H9 (cell line): ENCODE data around the gene CRYGC. TPM values are rescaled to one million over a fixed set of nuclear protein-coding genes. Genes with fewer than 3 reads are reported as not detected.

Source experiments
- DNase-seq: peaks from one replicate; pipeline ENCODE4 v3.0.0-alpha.2; 2017
- H2AFZ ChIP-seq: one replicate; pipeline ENCODE4 v1.6.1; 2013; ENCODE audit warnings: mild to moderate bottlenecking, low read length, control low read depth, moderate library complexity
- H2AK5ac ChIP-seq: 2 replicates; pipeline ENCODE4 v1.6.1; 2013; ENCODE audit warnings: low read length, control low read depth, mixed read lengths; ENCODE audit not compliant: insufficient read length
- H2BK120ac ChIP-seq: one replicate; pipeline ENCODE4 v1.6.1; 2013; ENCODE audit warnings: low read depth, mild to moderate bottlenecking, low read length, control low read depth, inconsistent platforms; ENCODE audit not compliant: poor library complexity, severe bottlenecking
- H2BK12ac ChIP-seq: 2 replicates; pipeline ENCODE4 v1.6.1; 2013; ENCODE audit warnings: low read length, control low read depth, mixed read lengths, low read depth; ENCODE audit not compliant: insufficient read length
- H2BK15ac ChIP-seq: 2 replicates; pipeline ENCODE4 v1.6.1; 2013; ENCODE audit warnings: low read depth, low read length, control low read depth
- H2BK20ac ChIP-seq: one replicate; pipeline ENCODE4 v1.6.1; 2013; ENCODE audit warnings: low read depth, mild to moderate bottlenecking, low read length, control low read depth, inconsistent platforms; ENCODE audit not compliant: poor library complexity, severe bottlenecking
- H2BK5ac ChIP-seq: 2 replicates; pipeline ENCODE4 v1.6.1; 2013; ENCODE audit warnings: low read length, control low read depth, mixed read lengths; ENCODE audit not compliant: insufficient read length
- H3K14ac ChIP-seq: 2 replicates; pipeline ENCODE4 v1.6.1; 2013; ENCODE audit warnings: low read length, control low read depth; ENCODE audit not compliant: insufficient read depth
- H3K18ac ChIP-seq: 2 replicates; pipeline ENCODE4 v1.6.1; 2013; ENCODE audit warnings: low read depth, mild to moderate bottlenecking, mixed read lengths, low read length, control low read depth; ENCODE audit not compliant: insufficient read length
- H3K23ac ChIP-seq: 2 replicates; pipeline ENCODE4 v1.6.1; 2013; ENCODE audit warnings: low read length, control low read depth, mixed read lengths, low read depth; ENCODE audit not compliant: insufficient read length
- H3K23me2 ChIP-seq: 2 replicates; pipeline ENCODE4 v1.6.1; 2013; ENCODE audit warnings: low read depth, mild to moderate bottlenecking, mixed read lengths, low read length, control low read depth; ENCODE audit not compliant: insufficient read length, poor library complexity, severe bottlenecking
- H3K27ac ChIP-seq: 2 replicates; pipeline ENCODE4 v1.5.1; 2013; ENCODE audit warnings: low read length, control low read depth, mixed read lengths, low read depth; ENCODE audit not compliant: insufficient read length
- H3K27me3 ChIP-seq: 2 replicates; pipeline ENCODE4 v1.6.1; 2013; ENCODE audit warnings: low read length, control low read depth, inconsistent platforms; ENCODE audit not compliant: insufficient read depth
- H3K4ac ChIP-seq: 2 replicates; pipeline ENCODE4 v1.6.1; 2013; ENCODE audit warnings: low read depth, mild to moderate bottlenecking, control low read depth, inconsistent platforms, low read length, moderate library complexity
- H3K4me1 ChIP-seq: 2 replicates; pipeline ENCODE4 v1.6.1; 2013; ENCODE audit warnings: low read length, control low read depth, inconsistent platforms; ENCODE audit not compliant: insufficient read depth
- H3K4me2 ChIP-seq: 2 replicates; pipeline ENCODE4 v1.6.1; 2013; ENCODE audit warnings: low read length, control low read depth, mixed read lengths; ENCODE audit not compliant: insufficient read length, insufficient read depth
- H3K56ac ChIP-seq: 2 replicates; pipeline ENCODE4 v1.6.1; 2013; ENCODE audit warnings: low read depth, mild to moderate bottlenecking, mixed read lengths, low read length, control low read depth; ENCODE audit not compliant: insufficient read length
- H3K79me1 ChIP-seq: 2 replicates; pipeline ENCODE4 v1.6.1; 2013; ENCODE audit warnings: low read depth, mild to moderate bottlenecking, moderate library complexity, low read length, control low read depth, inconsistent platforms; ENCODE audit not compliant: insufficient read depth, poor library complexity, severe bottlenecking
- H3K79me2 ChIP-seq: 2 replicates; pipeline ENCODE4 v1.6.1; 2013; ENCODE audit warnings: low read length, control low read depth, inconsistent platforms; ENCODE audit not compliant: insufficient read depth
- H3K9ac ChIP-seq: 2 replicates; pipeline ENCODE4 v1.6.1; 2013; ENCODE audit warnings: low read length, control low read depth, mixed read lengths; ENCODE audit not compliant: insufficient read length; ENCODE audit errors: extremely low read depth
- H3K9me3 ChIP-seq: one replicate; pipeline ENCODE4 v1.6.1; 2013; ENCODE audit warnings: low read depth, low read length, inconsistent platforms; ENCODE audit not compliant: control insufficient read depth
- H3T11ph ChIP-seq: one replicate; pipeline ENCODE4 v1.6.1; 2013; ENCODE audit warnings: mild to moderate bottlenecking, low read length, control low read depth, inconsistent platforms
- H4K20me1 ChIP-seq: one replicate; pipeline ENCODE4 v1.6.1; 2013; ENCODE audit not compliant: control insufficient read depth, insufficient read length, insufficient read depth
- H4K5ac ChIP-seq: 2 replicates; pipeline ENCODE4 v1.6.1; 2013; ENCODE audit warnings: low read depth, mild to moderate bottlenecking, mixed read lengths, low read length, control low read depth; ENCODE audit not compliant: insufficient read length
- H4K8ac ChIP-seq: replicated peaks from 2 replicates; pipeline ENCODE4 v1.6.1; 2013; ENCODE audit warnings: low read length, control low read depth, mixed read lengths, low read depth; ENCODE audit not compliant: insufficient read length
- H4K91ac ChIP-seq: 2 replicates; pipeline ENCODE4 v1.6.1; 2013; ENCODE audit warnings: low read depth, mild to moderate bottlenecking, moderate library complexity, mixed read lengths, low read length, control low read depth; ENCODE audit not compliant: insufficient read length
- H3K27ac Mint-ChIP-seq, 3 experiments: 2 replicates in 2 of 3; 3 replicates in 1 of 3; pipeline ENCODE4 v1.8.0; 2020 to 2021; ENCODE audit warnings: mixed read lengths in 3 of 3, mild to moderate bottlenecking in 1 of 3, moderate library complexity in 1 of 3
- H3K27me3 Mint-ChIP-seq: 2 replicates; pipeline ENCODE4 v1.8.0; 2021; ENCODE audit warnings: low read depth, mild to moderate bottlenecking, moderate library complexity, mixed read lengths
- H3K36me3 Mint-ChIP-seq, 3 experiments: 2 replicates in 2 of 3; 3 replicates in 1 of 3; pipeline ENCODE4 v1.8.0; 2020 to 2021; ENCODE audit warnings: low read depth in 3 of 3, mixed read lengths in 3 of 3; ENCODE audit not compliant: insufficient read depth in 1 of 3
- H3K4me1 Mint-ChIP-seq, 2 experiments: 2 replicates each; pipeline ENCODE4 v1.8.0; 2020; ENCODE audit warnings: mixed read lengths in 2 of 2
- H3K4me3 Mint-ChIP-seq, 2 experiments: 2 replicates in 1 of 2; 3 replicates in 1 of 2; pipeline ENCODE4 v1.8.0; 2020 to 2021; ENCODE audit warnings: mild to moderate bottlenecking in 2 of 2, mixed read lengths in 2 of 2, moderate library complexity in 1 of 2
- H3K9me3 Mint-ChIP-seq, 2 experiments: 2 replicates in 1 of 2; 3 replicates in 1 of 2; pipeline ENCODE4 v1.8.0; 2020; ENCODE audit warnings: mild to moderate bottlenecking in 2 of 2, mixed read lengths in 2 of 2, moderate library complexity in 1 of 2
- CTCF ChIP-seq: fragments of 200-600 bp; sonication (generic); conservative IDR thresholded peaks from 3 replicates; pipeline ENCODE4 v1.8.0; 2021; ENCODE audit warnings: antibody characterized with exemption, mild to moderate bottlenecking
- WGBS: extraction: QIAGEN DNeasy Blood & Tissue Kit; methylation state at CpG from one replicate; pipeline ENCODE4 v1.1.7; 2013; ENCODE audit warnings: missing lambda C conversion rate, low lambda C conversion rate, mixed read lengths; ENCODE audit not compliant: insufficient read length; ENCODE audit errors: extremely low coverage; 5-methylcytosine and 5-hydroxymethylcytosine counted together
- total RNA-seq: library from RNA; stranded (reverse); gene quantifications from 2 replicates; pipeline ENCODE4 v1.2.1, GENCODE V29; 2021

Gene CRYGC
- total RNA-seq, 1 experiment from 2014 or later: not detected

- H2AFZ ChIP-seq: no peak overlapping the region
- no peak overlapping the region for H2BK5ac ChIP-seq
- no peak overlapping the region for H4K5ac ChIP-seq
- no peak overlapping the region for H3K4me2 ChIP-seq
- H3K27ac ChIP-seq: no peak overlapping the region
- Mint-ChIP-seq H3K27ac (no peak overlapping the region; a peak in 1 of 7 replicates), H3K27me3 (no peaks in the 10 kb centered on the region), H3K4me3 (no peak overlapping the region), H3K9me3 (peaks cover 3 to 6% of the 10 kb centered on the region in 2 experiments; a peak in 3 of 5 replicates), H3K4me1 (peaks cover 34 to 40% of the 10 kb centered on the region in 2 experiments), H3K36me3 (peaks cover 0 to 4% (median 4%) of the 10 kb centered on the region in 3 experiments; a peak in 4 of 7 replicates)
- no peaks in the 10 kb centered on the region for H3K79me2 ChIP-seq
- no peaks in the 10 kb centered on the region for H3K23me2 ChIP-seq
- H2BK15ac ChIP-seq: no peak overlapping the region
- no peak overlapping the region for H4K91ac ChIP-seq
- H2BK12ac ChIP-seq: no peak overlapping the region
- H4K8ac ChIP-seq: no peak overlapping the region
- no peak for DNase-seq
- WGBS: no CpG with 5 or more reads among the region's 3 CpGs
- no peak for TF ChIP-seq CTCF
- H3K23ac ChIP-seq: no peak overlapping the region
- no peak overlapping the region; the same call in 1 of the 2 replicates for H3K14ac ChIP-seq
- no peak overlapping the region for H3K9ac ChIP-seq
- H2BK120ac ChIP-seq: no peak overlapping the region
- H3K18ac ChIP-seq: no peak overlapping the region
- no peaks in the 10 kb centered on the region; the same call in 1 of the 2 replicates for H3K4me1 ChIP-seq
- no peaks in the 10 kb centered on the region for H3K9me3 ChIP-seq
- no peak overlapping the region for H3T11ph ChIP-seq
- no peaks in the 10 kb centered on the region for H4K20me1 ChIP-seq
- H3K27me3 ChIP-seq: no peaks in the 10 kb centered on the region
- H2AK5ac ChIP-seq: no peak overlapping the region
- H2BK20ac ChIP-seq: no peak overlapping the region
- no peak overlapping the region for H3K56ac ChIP-seq
- no peak overlapping the region for H3K4ac ChIP-seq
- H3K79me1 ChIP-seq: no peaks in the 10 kb centered on the region
These were observed 26.0 kb downstream of the CRYGC start for GRCh38 chr2:208103616-208104015.
